ENCODE data around the gene CC2D1A.

The CC2D1A gene

DNA sequence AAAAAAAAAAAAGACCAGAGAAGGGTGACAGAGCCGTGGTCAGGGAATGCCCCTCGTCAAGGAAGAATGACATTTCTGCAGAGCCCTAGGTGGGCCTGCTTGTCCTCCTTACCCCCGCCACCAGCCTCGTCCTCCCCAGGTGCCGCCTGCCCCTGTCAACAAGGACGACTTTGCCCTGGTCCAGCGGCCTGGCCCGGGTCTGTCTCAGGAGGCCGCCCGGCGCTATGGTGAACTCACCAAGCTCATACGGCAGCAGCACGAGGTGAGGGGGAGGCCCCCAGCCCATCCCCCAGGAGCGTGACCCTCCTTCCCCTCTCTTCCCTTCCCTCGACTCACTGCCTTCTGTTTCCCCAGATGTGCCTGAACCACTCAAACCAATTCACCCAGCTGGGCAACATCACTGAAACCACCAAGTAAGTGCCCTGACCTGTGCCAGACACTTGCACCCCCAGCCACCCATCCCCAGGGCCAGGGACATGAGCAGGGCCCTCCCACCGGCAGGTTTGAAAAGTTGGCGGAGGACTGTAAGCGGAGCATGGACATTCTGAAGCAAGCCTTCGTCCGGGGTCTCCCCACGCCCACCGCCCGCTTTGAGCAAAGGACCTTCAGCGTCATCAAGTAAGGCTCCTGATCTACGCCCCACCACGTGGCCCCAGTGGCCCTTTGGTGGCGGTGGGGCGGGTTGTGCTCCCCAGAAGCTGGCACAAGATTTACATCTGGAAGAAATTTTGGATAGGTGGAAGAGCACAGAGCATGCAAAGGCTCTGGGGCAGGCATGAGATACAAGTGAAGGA is 17.4 kb downstream of the CC2D1A start:
- Histone ChIP-seq H2BK5ac (ENCODE audit: low read depth, low read length, poor library complexity) (no peak overlapping the region), H3K9me3 (ENCODE audit: insufficient read depth, low read depth, low read length) (peaks cover 11% of the 10 kb centered on the region), H3K79me2 (ENCODE audit: control insufficient read depth, insufficient read depth, low read length, poor library complexity) (no peaks in the 10 kb centered on the region), H4K91ac (ENCODE audit: low read depth, low read length) (no peak overlapping the region), H2BK12ac (ENCODE audit: low read length) (no peak overlapping the region), H3K36me3 (ENCODE audit: control insufficient read depth in 1 of 2, insufficient read depth in 2 of 2, low read length in 2 of 2) (peaks cover 51 to 69% of the 10 kb centered on the region in 2 experiments), H3K9ac (ENCODE audit: low read length) (no peak overlapping the region), H3K4me2 (ENCODE audit: low read length) (no peak overlapping the region), H3K23ac (ENCODE audit: low read length) (no peak overlapping the region), H3K4ac (ENCODE audit: low read depth, low read length) (no peak overlapping the region), H3K4me3 (ENCODE audit: low read depth, low read length) (no peak overlapping the region), H2AFZ (ENCODE audit: insufficient read depth, low read length, poor library complexity) (no peak overlapping the region), H2BK120ac (ENCODE audit: insufficient read depth, low read length, poor library complexity) (no peak overlapping the region), H4K12ac (ENCODE audit: low read depth, low read length) (no peak overlapping the region), H4K8ac (ENCODE audit: low read depth, low read length) (no peak overlapping the region), H3K4me1 (ENCODE audit: control insufficient read depth in 1 of 2, insufficient read depth in 2 of 2, low read length in 2 of 2) (no peaks in the 10 kb centered on the region), H2AK5ac (ENCODE audit: low read length) (no peak overlapping the region), H3K79me1 (ENCODE audit: low read length) (no peaks in the 10 kb centered on the region), H3K14ac (ENCODE audit: low read length) (no peak overlapping the region), H3K18ac (ENCODE audit: low read length) (no peak overlapping the region), H3K27me3 (ENCODE audit: insufficient read depth, low read length) (no peaks in the 10 kb centered on the region), H3K27ac (ENCODE audit: low read depth, low read length) (no peak overlapping the region)
- DNase-seq, result no peak
- no CpG with 5 or more reads among the region's 28 CpGs for WGBS (ENCODE audit: extremely low coverage, insufficient coverage, insufficient read length)

DNA sequence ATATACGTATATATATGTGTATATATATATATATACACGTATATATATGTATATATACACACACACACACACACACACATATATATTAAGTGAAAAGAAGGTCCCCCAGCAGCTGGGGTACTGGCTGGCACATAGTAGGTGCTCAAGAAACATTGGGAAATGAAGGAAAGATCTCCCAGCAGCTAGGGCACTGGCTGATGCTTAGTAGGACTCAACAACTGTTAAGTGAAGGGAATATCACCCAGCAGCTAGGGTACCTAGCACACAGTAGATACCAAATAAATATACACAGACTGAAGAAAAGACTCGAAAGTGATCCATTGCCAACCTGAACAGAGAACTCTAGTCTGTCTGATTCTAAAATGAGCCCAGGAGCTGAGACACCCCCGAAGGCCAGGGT is 20.0 kb downstream of the CC2D1A start:
- H3K36me3 ChIP-seq (ENCODE audit: control insufficient read depth in 1 of 2, insufficient read depth in 2 of 2, low read length in 2 of 2), result peaks cover 44 to 64% of the 10 kb centered on the region in 2 experiments
- no peaks in the 10 kb centered on the region for H3K79me2 ChIP-seq (ENCODE audit: control insufficient read depth, insufficient read depth, low read length, poor library complexity)
- no peak overlapping the region for H2BK12ac ChIP-seq (ENCODE audit: low read length)
- H2AFZ ChIP-seq (ENCODE audit: insufficient read depth, low read length, poor library complexity), result no peak overlapping the region
- no peak overlapping the region for H4K12ac ChIP-seq (ENCODE audit: low read depth, low read length)
- H3K4ac ChIP-seq (ENCODE audit: low read depth, low read length), result no peak overlapping the region
- no peak overlapping the region for H2AK5ac ChIP-seq (ENCODE audit: low read length)
- no peak overlapping the region for H3K9ac ChIP-seq (ENCODE audit: low read length)
- H3K27ac ChIP-seq (ENCODE audit: low read depth, low read length), result no peak overlapping the region
- H3K9me3 ChIP-seq (ENCODE audit: insufficient read depth, low read depth, low read length), result peaks cover 2% of the 10 kb centered on the region
- no peak overlapping the region for H3K23ac ChIP-seq (ENCODE audit: low read length)
- no peak overlapping the region for H3K14ac ChIP-seq (ENCODE audit: low read length)
- no peak overlapping the region for H4K8ac ChIP-seq (ENCODE audit: low read depth, low read length)
- no peak overlapping the region for H2BK120ac ChIP-seq (ENCODE audit: insufficient read depth, low read length, poor library complexity)
- no peak overlapping the region for H3K4me2 ChIP-seq (ENCODE audit: low read length)
- no peak overlapping the region for H2BK5ac ChIP-seq (ENCODE audit: low read depth, low read length, poor library complexity)
- WGBS (ENCODE audit: extremely low coverage, insufficient coverage, insufficient read length), result no CpG with 5 or more reads among the region's 4 CpGs
- no peaks in the 10 kb centered on the region for H3K4me1 ChIP-seq (ENCODE audit: control insufficient read depth in 1 of 2, insufficient read depth in 2 of 2, low read length in 2 of 2)
- no peak overlapping the region for H4K91ac ChIP-seq (ENCODE audit: low read depth, low read length)
- H3K4me3 ChIP-seq (ENCODE audit: low read depth, low read length), result no peak overlapping the region
- H3K27me3 ChIP-seq (ENCODE audit: insufficient read depth, low read length), result no peaks in the 10 kb centered on the region
- no peak for DNase-seq
- H3K18ac ChIP-seq (ENCODE audit: low read length), result no peak overlapping the region
- no peaks in the 10 kb centered on the region for H3K79me1 ChIP-seq (ENCODE audit: low read length)

DNA sequence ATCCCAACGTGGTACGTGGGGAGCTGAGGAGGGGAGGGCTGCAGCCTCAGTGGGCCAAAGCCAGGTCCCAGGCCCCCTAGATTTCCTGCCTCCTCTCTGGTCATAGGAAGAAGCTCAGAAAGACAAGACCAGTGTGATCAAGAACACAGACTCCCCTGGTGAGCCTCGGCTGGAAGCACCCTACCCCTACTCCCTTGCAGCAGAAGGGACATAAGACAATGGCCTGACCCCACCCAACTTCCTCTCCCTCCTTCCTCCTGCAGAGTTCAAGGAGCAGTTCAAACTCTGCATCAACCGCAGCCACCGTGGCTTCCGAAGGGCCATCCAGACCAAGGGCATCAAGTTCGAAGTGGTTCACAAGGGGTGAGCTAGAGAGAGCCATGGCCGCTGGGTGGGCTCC is 20.7 kb downstream of the CC2D1A start:
- no peak overlapping the region for H3K14ac ChIP-seq (ENCODE audit: low read length)
- no peak overlapping the region for H2AK5ac ChIP-seq (ENCODE audit: low read length)
- H2AFZ ChIP-seq (ENCODE audit: insufficient read depth, low read length, poor library complexity), result no peak overlapping the region
- no peak overlapping the region for H3K27ac ChIP-seq (ENCODE audit: low read depth, low read length)
- H3K9ac ChIP-seq (ENCODE audit: low read length), result no peak overlapping the region
- H3K79me2 ChIP-seq (ENCODE audit: control insufficient read depth, insufficient read depth, low read length, poor library complexity), result no peaks in the 10 kb centered on the region
- H3K18ac ChIP-seq (ENCODE audit: low read length), result no peak overlapping the region
- H2BK12ac ChIP-seq (ENCODE audit: low read length), result no peak overlapping the region
- no peaks in the 10 kb centered on the region for H3K27me3 ChIP-seq (ENCODE audit: insufficient read depth, low read length)
- H2BK5ac ChIP-seq (ENCODE audit: low read depth, low read length, poor library complexity), result no peak overlapping the region
- peaks cover 1% of the 10 kb centered on the region for H3K9me3 ChIP-seq (ENCODE audit: insufficient read depth, low read depth, low read length)
- no peaks in the 10 kb centered on the region for H3K79me1 ChIP-seq (ENCODE audit: low read length)
- H3K36me3 ChIP-seq (ENCODE audit: control insufficient read depth in 1 of 2, insufficient read depth in 2 of 2, low read length in 2 of 2), result peaks cover 45 to 58% of the 10 kb centered on the region in 2 experiments
- H4K91ac ChIP-seq (ENCODE audit: low read depth, low read length), result no peak overlapping the region
- H3K4me3 ChIP-seq (ENCODE audit: low read depth, low read length), result no peak overlapping the region
- no peak overlapping the region for H3K4ac ChIP-seq (ENCODE audit: low read depth, low read length)
- no CpG with 5 or more reads among the region's 8 CpGs for WGBS (ENCODE audit: extremely low coverage, insufficient coverage, insufficient read length)
- no peak overlapping the region for H4K8ac ChIP-seq (ENCODE audit: low read depth, low read length)
- no peaks in the 10 kb centered on the region for H3K4me1 ChIP-seq (ENCODE audit: control insufficient read depth in 1 of 2, insufficient read depth in 2 of 2, low read length in 2 of 2)
- no peak overlapping the region for H3K23ac ChIP-seq (ENCODE audit: low read length)
- H4K12ac ChIP-seq (ENCODE audit: low read depth, low read length), result no peak overlapping the region
- H2BK120ac ChIP-seq (ENCODE audit: insufficient read depth, low read length, poor library complexity), result no peak overlapping the region
- no peak for DNase-seq
- no peak overlapping the region for H3K4me2 ChIP-seq (ENCODE audit: low read length)

DNA sequence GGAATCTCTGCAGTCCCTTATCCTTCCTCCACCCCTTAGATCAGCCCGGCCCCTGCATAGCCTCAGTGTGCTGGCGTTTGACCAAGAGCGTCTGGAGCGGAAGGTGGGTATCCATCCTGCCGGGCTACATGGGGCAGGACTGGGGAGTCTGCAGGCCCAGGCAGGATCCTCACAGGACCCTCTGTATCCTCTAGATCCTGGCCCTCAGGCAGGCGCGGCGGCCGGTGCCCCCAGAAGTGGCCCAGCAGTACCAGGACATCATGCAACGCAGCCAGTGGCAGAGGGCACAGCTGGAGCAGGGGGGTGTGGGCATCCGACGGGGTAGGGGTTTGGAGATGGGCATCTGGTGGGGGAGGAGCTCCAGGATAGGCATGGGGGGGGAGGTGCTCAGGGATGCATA is 23.3 kb downstream of the CC2D1A start:
- DNase-seq, result no peak
- no peaks in the 10 kb centered on the region for H3K79me2 ChIP-seq (ENCODE audit: control insufficient read depth, insufficient read depth, low read length, poor library complexity)
- H2BK120ac ChIP-seq (ENCODE audit: insufficient read depth, low read length, poor library complexity), result no peak overlapping the region
- H4K91ac ChIP-seq (ENCODE audit: low read depth, low read length), result no peak overlapping the region
- H3K27me3 ChIP-seq (ENCODE audit: insufficient read depth, low read length), result no peaks in the 10 kb centered on the region
- no peak overlapping the region for H2AFZ ChIP-seq (ENCODE audit: insufficient read depth, low read length, poor library complexity)
- peaks cover 35 to 41% of the 10 kb centered on the region in 2 experiments for H3K36me3 ChIP-seq (ENCODE audit: control insufficient read depth in 1 of 2, insufficient read depth in 2 of 2, low read length in 2 of 2)
- H3K14ac ChIP-seq (ENCODE audit: low read length), result no peak overlapping the region
- H3K4ac ChIP-seq (ENCODE audit: low read depth, low read length), result no peak overlapping the region
- H3K9me3 ChIP-seq (ENCODE audit: insufficient read depth, low read depth, low read length), result peaks cover 1% of the 10 kb centered on the region
- H3K18ac ChIP-seq (ENCODE audit: low read length), result no peak overlapping the region
- H3K4me2 ChIP-seq (ENCODE audit: low read length), result no peak overlapping the region
- H4K12ac ChIP-seq (ENCODE audit: low read depth, low read length), result no peak overlapping the region
- WGBS (ENCODE audit: extremely low coverage, insufficient coverage, insufficient read length), result no CpG with 5 or more reads among the region's 12 CpGs
- H3K9ac ChIP-seq (ENCODE audit: low read length), result no peak overlapping the region
- H2BK5ac ChIP-seq (ENCODE audit: low read depth, low read length, poor library complexity), result no peak overlapping the region
- no peak overlapping the region for H4K8ac ChIP-seq (ENCODE audit: low read depth, low read length)
- H3K4me3 ChIP-seq (ENCODE audit: low read depth, low read length), result no peak overlapping the region
- no peak overlapping the region for H3K27ac ChIP-seq (ENCODE audit: low read depth, low read length)
- no peak overlapping the region for H2BK12ac ChIP-seq (ENCODE audit: low read length)
- no peak overlapping the region for H3K23ac ChIP-seq (ENCODE audit: low read length)
- H3K79me1 ChIP-seq (ENCODE audit: low read length), result no peaks in the 10 kb centered on the region
- no peaks in the 10 kb centered on the region for H3K4me1 ChIP-seq (ENCODE audit: control insufficient read depth in 1 of 2, insufficient read depth in 2 of 2, low read length in 2 of 2)
- H2AK5ac ChIP-seq (ENCODE audit: low read length), result no peak overlapping the region

All from trophoblast cell (in vitro differentiated cells and primary cell).